GM12878 (cell line): ENCODE results near the gene NXPH1. TPM values are rescaled to one million over a fixed set of nuclear protein-coding genes. Genes with fewer than 3 reads are reported as not detected.

Experiments
- CEBPB ChIP-seq, 2 experiments: fragments of 150-350 bp in 1 of 2; IDR thresholded peaks; 2 replicates each; pipeline ENCODE4 v1.6.1; 2012 to 2014; ENCODE audit warnings: low read depth in 2 of 2, low read length in 2 of 2, borderline replicate concordance in 1 of 2, inconsistent platforms in 1 of 2
- CHD4 ChIP-seq: fragments of 200-600 bp; sonication (generic); IDR thresholded peaks from 2 replicates; pipeline ENCODE4 v1.6.1; 2016; ENCODE audit warnings: mild to moderate bottlenecking
- ESRRA ChIP-seq: IDR thresholded peaks from 2 replicates; pipeline ENCODE4 v1.6.1; 2012; ENCODE audit warnings: mild to moderate bottlenecking, low read length, improper control_type of control experiment
- KDM1A ChIP-seq: fragments of 200-600 bp; sonication (generic); IDR thresholded peaks from 2 replicates; pipeline ENCODE4 v1.6.1; 2016; ENCODE audit warnings: borderline replicate concordance
- MTA2 ChIP-seq: fragments of 450-650 bp; IDR thresholded peaks from 2 replicates; pipeline ENCODE4 v1.6.1; 2016; ENCODE audit warnings: low read depth, mild to moderate bottlenecking, moderate library complexity
- PAX8 ChIP-seq: fragments of 450-650 bp; IDR thresholded peaks from 2 replicates; pipeline ENCODE4 v1.6.1; 2017; ENCODE audit warnings: mild to moderate bottlenecking, moderate library complexity
- POLR2AphosphoS5 ChIP-seq: IDR thresholded peaks from 2 replicates; pipeline ENCODE4 v1.6.1; 2011; ENCODE audit warnings: mild to moderate bottlenecking, low read length, inconsistent platforms
- SIX5 ChIP-seq: IDR thresholded peaks from 2 replicates; pipeline ENCODE4 v1.6.1; 2011; ENCODE audit warnings: mild to moderate bottlenecking, low read depth, low read length, moderate library complexity; ENCODE audit not compliant: severe bottlenecking
- SUPT20H ChIP-seq: IDR thresholded peaks from 2 replicates; pipeline ENCODE4 v1.6.1; 2011; ENCODE audit warnings: low read depth, mild to moderate bottlenecking, low read length, moderate library complexity, borderline replicate concordance; ENCODE audit not compliant: control insufficient read depth
- ZBTB40 ChIP-seq: fragments of 450-650 bp; IDR thresholded peaks from 2 replicates; pipeline ENCODE4 v1.6.1; 2016; ENCODE audit warnings: mild to moderate bottlenecking, moderate library complexity, borderline replicate concordance
- ZNF217 ChIP-seq: fragments of 450-650 bp; IDR thresholded peaks from 2 replicates; pipeline ENCODE4 v1.6.1; 2017; ENCODE audit warnings: antibody characterized with exemption, mild to moderate bottlenecking
- ZNF24 ChIP-seq: fragments of 450-650 bp; IDR thresholded peaks from 2 replicates; pipeline ENCODE4 v1.6.1; 2017; ENCODE audit warnings: antibody characterized with exemption, mild to moderate bottlenecking
- ZNF622 ChIP-seq: fragments of 450-650 bp; IDR thresholded peaks from 2 replicates; pipeline ENCODE4 v1.6.1; 2017; ENCODE audit warnings: mild to moderate bottlenecking, inconsistent platforms
- polyA plus RNA-seq, 11 experiments: library from polyadenylated mRNA; depleted of rRNA in 4 of 11; unstranded in 6 of 11; stranded (reverse) in 5 of 11; fragments of >200 nt; fragmentation: Nextera tagmentation in 4 of 11; fragmentation: Illumina TruSeq in 1 of 11; extraction: Ambion mirVana in 4 of 11; extraction: Trizol in 1 of 11; gene quantifications; 1 replicate in 1 of 11; 2 replicates in 10 of 11; pipeline versions ENCODE4 v1.2.1 to v1.2.3, GENCODE V29; 2011 to 2016; ENCODE audit warnings: inconsistent platforms in 2 of 11, missing spikeins in 2 of 11, low read depth in 1 of 11
- total RNA-seq, 4 experiments: library from RNA; depleted of rRNA in 3 of 4; stranded (reverse); fragments of >200 nt in 3 of 4; fragmentation: Illumina TruSeq in 1 of 4; extraction: Trizol in 1 of 4; gene quantifications; 2 replicates each; pipeline versions ENCODE4 v1.2.1 to v1.2.3, GENCODE V29; 2013 to 2021
- TF ChIP-seq, protein P1 (sequence below): fragments of 450-650 bp; formaldehyde crosslinking; IDR thresholded peaks from 2 replicates; pipeline ENCODE4 v1.4.0; 2020; ENCODE audit warnings: mild to moderate bottlenecking, moderate library complexity
- TF ChIP-seq, protein P2 (sequence below): fragments of 450-650 bp; IDR thresholded peaks from 2 replicates; pipeline ENCODE4 v1.6.1; 2016; ENCODE audit warnings: mild to moderate bottlenecking

Gene NXPH1
- total and polyA plus RNA-seq, 10 of the 15 experiments (the other 5 are each of a cell fraction or from before 2014, with no cell fraction given): 0.06 to 0.34 TPM; not detected in 8

- TF ChIP-seq ZBTB40 (no peak), ZNF24 (no peak), POLR2AphosphoS5 (no peak), SIX5 (no peak), ESRRA (no peak), SUPT20H (no peak), ZNF217 (no peak), KDM1A (no peak), ZNF622 (no peak), CHD4 (no peak), CEBPB (IDR thresholded peaks at IDR 0.05; ENCODE audit: borderline replicate concordance in 1 of 2, low read depth in 2 of 2, low read length in 2 of 2) (no peak), PAX8 (no peak), MTA2 (no peak)
- TF ChIP-seq, protein P1, sequence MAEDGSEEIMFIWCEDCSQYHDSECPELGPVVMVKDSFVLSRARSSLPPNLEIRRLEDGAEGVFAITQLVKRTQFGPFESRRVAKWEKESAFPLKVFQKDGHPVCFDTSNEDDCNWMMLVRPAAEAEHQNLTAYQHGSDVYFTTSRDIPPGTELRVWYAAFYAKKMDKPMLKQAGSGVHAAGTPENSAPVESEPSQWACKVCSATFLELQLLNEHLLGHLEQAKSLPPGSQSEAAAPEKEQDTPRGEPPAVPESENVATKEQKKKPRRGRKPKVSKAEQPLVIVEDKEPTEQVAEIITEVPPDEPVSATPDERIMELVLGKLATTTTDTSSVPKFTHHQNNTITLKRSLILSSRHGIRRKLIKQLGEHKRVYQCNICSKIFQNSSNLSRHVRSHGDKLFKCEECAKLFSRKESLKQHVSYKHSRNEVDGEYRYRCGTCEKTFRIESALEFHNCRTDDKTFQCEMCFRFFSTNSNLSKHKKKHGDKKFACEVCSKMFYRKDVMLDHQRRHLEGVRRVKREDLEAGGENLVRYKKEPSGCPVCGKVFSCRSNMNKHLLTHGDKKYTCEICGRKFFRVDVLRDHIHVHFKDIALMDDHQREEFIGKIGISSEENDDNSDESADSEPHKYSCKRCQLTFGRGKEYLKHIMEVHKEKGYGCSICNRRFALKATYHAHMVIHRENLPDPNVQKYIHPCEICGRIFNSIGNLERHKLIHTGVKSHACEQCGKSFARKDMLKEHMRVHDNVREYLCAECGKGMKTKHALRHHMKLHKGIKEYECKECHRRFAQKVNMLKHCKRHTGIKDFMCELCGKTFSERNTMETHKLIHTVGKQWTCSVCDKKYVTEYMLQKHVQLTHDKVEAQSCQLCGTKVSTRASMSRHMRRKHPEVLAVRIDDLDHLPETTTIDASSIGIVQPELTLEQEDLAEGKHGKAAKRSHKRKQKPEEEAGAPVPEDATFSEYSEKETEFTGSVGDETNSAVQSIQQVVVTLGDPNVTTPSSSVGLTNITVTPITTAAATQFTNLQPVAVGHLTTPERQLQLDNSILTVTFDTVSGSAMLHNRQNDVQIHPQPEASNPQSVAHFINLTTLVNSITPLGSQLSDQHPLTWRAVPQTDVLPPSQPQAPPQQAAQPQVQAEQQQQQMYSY: no peak
- TF ChIP-seq, protein P2, sequence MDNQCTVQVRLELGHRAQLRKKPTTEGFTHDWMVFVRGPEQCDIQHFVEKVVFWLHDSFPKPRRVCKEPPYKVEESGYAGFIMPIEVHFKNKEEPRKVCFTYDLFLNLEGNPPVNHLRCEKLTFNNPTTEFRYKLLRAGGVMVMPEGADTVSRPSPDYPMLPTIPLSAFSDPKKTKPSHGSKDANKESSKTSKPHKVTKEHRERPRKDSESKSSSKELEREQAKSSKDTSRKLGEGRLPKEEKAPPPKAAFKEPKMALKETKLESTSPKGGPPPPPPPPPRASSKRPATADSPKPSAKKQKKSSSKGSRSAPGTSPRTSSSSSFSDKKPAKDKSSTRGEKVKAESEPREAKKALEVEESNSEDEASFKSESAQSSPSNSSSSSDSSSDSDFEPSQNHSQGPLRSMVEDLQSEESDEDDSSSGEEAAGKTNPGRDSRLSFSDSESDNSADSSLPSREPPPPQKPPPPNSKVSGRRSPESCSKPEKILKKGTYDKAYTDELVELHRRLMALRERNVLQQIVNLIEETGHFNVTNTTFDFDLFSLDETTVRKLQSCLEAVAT: no peak
Measured at GRCh38 chr7:8507566-8507965, 74.2 kb downstream of the NXPH1 start (continued).
